ENCODE measurements around the gene CBY3.
A peak's percentile ranks its signal among the peaks of the same experiment; 100 is the strongest.
"Not testable (repeated sequence)": the region's sequence is repeated elsewhere in the genome, so short reads cannot be mapped to it uniquely, and the experiment has no call there.

CBY3 gene
- 0.20 to 0.31 reads per million in 2 donors for total RNA-seq

DNA sequence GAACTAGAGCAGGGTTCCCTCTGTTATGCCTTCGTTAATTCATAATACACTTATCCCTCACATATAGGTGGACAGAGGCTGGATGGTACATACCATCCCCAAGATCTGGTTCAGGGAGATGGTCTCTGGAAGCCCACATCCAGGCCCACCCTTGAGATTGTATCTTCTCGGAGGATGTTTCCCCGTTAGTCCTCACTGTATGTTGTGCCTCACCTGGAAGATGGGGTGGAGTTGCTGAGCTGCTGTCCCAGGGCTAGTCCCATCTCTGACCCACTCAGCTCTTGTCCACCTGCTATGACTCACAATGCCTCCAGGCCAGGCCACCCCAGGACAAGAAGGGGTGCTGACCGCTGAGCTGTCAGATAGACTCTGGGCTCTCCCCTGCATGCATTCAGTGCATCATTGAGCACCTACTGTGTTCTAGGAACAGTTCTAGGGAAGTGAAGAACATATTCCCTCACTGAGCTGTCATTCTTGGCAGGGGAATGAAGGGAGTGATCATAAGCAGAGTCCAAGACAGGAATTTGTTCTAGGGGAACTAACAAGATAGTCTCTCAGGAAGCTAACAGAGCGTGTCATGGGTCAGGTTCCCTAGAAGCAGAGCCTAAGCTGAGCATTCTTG is at the start of gene CBY3:
CBY3 (minus strand) TSS at position 255 of the 622 bp plus-strand sequence; CDS start at position 139, 116 bp downstream.
- no peak for DNase-seq

DNA sequence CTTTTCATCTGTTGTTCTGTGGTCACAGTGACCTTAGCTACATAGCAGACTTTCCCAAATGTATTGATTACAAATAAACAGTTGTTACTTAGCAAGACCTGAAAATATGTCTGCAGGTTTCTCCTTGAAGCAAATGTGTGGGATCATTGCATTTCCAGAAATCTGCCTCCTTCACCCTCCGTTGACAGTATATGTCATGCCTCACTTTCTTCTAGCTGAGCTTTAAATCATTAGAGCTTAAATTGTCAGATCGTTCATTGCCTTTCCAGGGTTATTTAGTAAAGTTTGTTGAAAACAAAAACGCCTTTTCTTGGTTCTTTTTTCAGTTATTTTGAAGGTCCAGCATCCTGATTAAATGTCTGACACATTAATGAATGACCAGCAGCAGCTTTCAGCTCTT is 49.5 kb upstream of the CBY3 start:
- DNase-seq = no peak

DNA sequence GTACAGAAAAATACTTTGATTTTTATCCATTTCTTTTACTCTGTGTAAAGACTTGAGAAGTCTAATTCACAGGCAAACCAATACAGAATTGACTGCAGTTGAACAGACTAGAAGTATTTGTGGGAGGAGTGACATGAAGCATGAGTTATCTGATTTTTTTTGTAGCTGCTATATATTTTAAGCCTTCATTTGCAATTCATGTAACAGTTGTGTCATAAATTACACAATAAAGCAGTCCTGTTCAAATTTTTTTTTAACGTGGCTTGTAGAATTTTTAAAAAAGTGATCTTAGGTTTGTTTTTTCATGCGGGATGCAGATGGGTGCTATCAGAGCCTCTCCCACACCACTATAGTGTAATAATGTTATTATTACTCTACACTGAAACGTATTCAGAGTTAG is 48.9 kb upstream of the CBY3 start:
- DNase-seq = no peak

DNA sequence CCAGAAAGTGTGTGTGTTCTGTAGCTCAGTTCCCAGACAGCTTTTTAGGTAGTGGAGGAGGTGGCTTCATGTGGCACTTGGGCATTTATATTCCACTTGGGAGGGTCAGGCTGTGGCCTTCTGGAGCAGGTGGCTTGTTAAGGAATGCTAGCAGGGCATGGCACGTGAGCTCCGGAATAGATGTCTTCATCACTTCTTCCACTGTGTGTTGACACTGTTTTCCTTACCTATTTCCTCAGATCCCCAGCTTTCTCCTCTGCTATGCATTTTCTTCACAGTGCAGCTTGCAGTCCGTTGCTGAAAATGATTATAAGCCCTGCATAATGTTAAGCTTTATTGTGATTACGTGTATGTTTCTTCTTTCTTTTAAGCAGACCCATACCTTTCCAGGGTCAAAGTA is 48.5 kb upstream of the CBY3 start:
- no peak for DNase-seq

DNA sequence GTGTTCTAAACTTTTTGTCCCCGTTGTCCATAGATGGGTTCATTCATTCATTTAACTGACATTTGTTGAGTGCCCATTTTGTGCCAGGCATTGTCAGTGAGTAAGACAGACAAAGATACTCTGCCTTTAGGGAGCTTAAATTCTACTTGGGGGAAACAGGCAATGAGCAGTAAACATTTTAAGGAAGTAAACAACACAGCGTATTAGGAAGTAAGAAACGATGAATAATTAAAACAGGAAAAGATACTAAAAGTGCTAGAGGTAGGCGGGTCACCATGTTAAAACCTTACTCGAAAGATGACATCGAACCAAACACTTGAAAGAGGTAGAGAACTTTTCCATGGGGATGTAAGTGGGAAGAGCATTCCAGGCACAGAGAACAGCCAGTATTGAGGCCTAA is 46.3 kb upstream of the CBY3 start:
- no peak for DNase-seq

DNA sequence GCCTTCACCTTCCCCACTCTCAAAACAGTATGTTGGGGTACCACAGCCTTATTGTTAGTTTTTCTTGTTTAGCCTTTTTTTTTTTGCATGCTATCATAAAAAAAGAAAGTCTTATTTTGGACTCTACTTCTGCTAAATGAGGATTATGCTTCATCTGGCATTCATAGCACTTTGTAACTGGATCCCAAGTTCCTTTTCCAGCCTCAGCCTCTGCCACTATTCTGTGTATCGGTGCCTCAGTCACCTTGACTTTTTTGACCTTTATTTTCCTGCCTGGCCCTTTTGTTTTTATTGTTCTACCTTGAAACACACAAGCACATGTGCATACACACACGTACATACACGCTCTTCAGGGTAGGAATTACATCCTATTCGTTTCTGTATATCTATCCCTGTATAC is 43.3 kb upstream of the CBY3 start:
- no peak for DNase-seq

DNA sequence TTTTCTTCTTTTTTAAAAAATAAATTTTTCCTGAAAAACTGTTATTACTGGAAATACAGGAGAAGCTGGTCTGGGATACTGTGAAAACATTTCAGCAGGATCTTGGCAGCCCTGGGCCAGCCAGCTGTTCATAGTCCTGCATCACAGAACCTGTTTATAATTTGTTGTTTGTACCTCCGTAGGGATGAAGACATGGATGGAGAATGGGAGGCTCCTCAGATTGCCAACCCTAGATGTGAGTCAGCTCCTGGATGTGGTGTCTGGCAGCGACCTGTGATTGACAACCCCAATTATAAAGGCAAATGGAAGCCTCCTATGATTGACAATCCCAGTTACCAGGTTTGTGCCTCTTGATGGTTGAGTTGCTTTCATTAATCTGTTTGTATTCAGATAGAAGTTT is 39.4 kb upstream of the CBY3 start:
- no peak for DNase-seq

DNA sequence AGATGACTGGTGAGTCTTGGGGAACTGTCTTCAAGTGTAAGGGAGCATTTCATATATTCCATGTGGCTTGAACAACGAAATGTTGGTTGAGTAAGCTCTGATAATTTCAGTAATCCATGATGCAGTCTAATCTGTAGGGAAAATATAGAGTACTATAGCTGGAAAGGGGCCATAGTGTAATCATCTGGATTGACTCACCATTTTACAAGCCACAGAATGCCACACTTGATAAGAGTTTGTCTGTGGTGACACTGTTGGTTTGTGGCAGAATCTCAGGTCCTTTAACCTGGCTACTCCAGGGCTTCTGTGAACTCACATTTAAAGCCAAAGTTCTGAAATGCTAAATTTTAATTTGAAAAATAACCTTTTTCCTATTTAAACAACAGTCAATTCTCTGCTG is 35.5 kb upstream of the CBY3 start:
- DNase-seq = no peak

DNA sequence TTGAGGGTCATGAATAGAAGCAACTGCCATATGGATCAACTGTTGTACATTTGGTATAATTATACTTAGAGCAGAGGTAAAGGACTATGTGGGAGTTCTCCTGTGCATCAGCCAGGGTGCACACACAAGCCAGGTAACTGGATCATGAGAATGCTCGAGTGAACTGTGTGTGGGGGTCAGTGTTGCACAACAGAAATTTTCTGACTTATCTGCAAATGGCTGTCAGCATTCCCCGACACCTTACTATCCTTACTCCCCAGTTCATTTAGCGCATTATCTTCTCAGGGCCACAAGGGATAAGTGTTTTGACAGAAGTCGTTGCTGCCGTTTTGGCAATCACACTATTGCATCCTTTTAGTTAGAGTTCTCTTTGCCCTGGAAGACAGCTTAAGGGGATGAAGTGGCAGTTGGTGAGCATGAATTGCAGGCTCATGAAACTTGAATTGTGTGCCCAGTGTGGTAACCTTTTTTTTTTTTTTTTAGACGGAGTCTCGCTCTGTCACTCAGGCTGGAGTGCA is 19.6 kb upstream of the CBY3 start:
- peak in 1 of 5 experiments; percentile 30 for DNase-seq

DNA sequence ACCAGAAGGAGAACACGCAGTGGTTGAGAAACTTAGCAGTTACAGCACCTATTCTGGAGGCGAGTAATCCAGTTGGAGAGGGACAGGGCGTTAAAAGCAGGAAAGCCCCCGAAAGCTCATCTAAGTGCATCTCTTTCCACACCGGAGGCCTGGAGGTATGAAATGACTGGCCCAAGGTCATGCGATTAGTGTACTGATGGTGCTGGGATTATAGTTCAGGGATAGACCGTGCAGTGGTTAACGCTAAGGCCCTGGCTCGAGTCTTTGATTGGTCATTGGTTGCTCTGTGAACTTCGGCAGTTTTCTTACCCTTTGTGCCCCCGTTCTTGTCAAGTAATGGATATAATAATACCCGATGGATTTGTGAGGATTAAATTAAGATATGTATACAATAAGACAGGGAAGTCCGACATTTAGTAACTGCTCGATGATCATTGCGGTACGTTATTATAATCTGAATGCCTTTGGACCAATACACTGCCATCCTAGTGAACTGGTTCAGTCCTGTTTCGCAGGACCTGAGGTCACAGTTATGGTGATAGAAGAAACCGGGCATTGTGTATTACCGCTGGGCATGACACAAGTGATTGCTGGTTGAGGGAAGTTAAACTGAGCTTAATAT is 18.9 kb upstream of the CBY3 start:
- peak in 3 of 5 experiments; percentile 16 to 73 (median 29) for DNase-seq

DNA sequence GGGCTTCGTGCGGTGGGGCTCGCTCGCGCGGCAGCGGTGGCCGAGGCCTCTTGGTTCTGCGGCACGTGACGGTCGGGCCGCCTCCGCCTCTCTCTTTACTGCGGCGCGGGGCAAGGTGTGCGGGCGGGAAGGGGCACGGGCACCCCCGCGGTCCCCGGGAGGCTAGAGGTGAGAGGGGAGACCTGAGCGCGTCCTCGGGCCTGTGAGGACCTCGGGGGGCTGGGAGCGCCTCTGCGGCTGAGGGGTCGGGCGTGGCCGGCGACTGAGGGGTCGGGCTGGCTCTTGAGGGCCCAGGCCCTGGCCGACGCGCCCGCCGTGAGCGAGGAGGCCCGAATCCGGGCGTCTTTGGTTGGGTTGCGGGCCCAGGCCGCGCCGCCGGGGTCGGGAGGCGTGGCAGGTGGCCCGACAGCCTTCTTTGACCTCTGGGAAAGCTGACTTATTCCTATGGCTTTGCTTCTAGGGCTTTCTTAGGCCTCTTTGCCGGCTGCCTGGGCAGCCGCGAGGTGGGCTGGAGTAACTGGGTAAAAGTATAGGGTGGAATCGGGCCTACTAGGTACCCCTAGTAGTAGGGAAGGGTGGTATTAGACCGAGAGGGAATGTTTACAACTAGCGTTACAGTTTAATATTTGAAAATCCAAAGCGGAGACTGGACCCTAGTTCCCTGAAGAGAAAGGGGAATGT is 18.2 kb upstream of the CBY3 start, which contains the start of gene CANX:
CANX (plus strand) TSS at position 33 of the 681 bp plus-strand sequence. CDS start 6,715 bp downstream, outside the sequence.
- DNase-seq = no peak

DNA sequence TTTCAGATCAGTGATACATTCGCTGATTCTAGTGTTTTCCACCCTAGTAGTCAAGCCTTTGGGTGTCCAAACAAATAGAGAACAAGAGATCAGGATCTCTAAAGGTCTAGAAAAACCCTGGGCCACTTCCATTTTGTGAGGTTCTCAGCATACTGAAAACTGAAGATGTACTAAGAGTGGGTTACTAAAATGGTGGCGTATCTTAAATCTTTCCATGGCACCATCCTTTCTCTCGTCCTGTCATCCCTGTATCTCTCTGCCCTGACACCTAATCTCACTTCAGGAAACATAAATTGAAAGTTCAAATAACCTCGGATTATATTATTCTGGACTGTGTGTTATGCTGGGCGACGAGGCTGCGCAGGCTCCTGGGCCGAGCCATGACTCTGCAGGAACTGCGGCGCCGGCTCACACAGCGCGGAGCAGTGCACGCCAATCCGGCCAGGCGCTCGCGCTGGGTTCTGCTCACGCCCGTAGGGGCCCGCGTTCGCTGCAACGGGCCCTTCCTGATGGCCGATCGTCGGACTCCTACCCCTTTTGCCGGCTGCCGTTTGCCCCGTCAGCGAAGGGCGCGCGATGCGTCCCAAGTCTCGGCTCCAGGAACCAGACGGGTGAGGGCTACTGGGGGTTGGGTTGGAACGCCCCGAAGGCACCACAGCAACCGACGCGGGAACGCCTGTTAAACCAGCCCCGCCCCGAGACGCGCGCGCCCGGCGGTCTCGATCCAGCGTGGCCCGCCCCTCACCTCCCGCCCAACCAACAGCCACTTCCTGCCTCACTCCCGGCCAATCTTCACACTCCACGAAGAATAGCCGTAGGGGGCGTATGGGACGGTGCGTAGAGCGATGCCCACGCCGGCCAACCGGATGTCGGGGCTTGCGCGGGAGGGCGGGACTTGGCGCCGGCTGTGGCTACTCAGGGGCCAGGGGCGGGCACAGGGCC is 17.4 kb upstream of the CBY3 start:
- DNase-seq = peak; percentile 97 to 100 (median 99)

DNA sequence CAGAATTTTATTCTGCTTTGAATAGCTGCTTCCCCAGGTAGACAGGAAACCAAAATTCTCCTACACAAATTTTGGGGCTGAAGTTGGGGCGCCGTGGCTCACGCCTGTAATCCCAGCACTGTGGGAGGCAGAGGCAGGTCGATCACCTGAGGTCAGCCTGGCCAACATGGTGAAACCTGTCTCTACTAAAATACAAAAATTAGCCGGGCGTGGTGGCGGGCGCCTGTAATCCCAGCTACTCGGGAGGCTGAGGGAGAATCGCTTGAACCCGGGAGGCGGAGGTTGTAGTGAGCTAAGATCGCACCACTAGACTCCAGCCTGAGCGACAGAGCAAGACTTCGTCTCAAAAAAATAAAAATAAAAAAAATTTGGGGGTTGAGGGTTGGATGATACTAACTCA is 16.7 kb upstream of the CBY3 start:
- not testable (repeated sequence) for DNase-seq

DNA sequence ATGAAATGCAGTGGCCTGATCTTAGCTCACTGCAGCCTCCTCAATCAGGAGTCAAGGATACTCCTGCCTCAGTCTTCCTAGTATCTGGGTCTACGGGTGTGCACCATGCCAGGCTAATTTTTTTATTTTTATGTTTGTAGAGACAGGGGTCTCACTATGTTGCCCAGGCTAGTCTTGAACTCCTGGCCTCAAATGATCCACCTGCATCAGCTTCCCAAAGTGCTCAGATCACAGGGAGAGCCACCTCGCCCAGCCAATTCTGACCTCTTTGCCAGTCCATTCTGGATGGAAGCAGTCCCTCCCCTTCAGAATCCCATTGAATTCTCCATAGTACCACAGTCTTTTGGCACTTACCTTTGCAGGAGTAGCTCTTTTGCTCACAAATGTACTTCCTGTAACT is 16.3 kb upstream of the CBY3 start:
- DNase-seq = no peak

DNA sequence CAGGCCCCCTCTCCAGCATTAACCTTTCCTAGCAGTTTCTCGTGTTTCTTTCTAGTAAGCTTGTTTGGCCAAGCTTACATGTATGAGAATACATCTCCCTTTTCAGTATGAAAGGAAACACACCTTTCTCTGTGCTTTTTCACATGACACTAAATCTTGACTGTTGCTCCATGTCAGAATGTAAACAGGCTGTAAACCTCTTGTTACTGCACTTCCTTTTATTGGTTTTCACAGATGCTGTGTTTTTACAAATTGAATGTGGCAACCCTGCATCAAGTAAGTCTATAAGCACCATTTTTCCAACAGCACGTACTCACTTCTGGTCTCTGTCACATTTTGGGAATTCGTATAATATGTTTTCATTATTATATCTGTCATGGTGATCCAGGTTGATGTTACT is 15.8 kb upstream of the CBY3 start:
- DNase-seq = peak in 1 of 5 experiments; percentile 51

DNA sequence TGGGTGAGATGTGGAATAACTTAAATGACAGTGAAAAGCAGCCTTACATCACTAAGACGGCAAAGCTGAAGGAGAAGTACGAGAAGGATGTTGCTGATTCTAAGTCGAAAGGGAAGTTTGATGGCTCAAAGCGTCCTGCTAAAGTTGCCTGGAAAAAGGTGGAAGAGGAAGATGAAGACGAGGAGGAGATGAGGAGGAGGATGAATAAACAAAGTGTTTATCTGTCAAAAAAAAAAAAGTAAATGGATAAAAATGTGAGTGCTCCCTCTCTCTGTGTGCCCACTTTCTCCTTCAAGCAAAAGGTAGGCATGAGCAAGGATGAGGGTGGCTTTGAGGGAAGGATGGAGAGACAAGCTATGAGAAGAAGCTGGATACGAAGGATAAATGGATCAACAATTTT is 13.7 kb upstream of the CBY3 start:
- no peak for DNase-seq

DNA sequence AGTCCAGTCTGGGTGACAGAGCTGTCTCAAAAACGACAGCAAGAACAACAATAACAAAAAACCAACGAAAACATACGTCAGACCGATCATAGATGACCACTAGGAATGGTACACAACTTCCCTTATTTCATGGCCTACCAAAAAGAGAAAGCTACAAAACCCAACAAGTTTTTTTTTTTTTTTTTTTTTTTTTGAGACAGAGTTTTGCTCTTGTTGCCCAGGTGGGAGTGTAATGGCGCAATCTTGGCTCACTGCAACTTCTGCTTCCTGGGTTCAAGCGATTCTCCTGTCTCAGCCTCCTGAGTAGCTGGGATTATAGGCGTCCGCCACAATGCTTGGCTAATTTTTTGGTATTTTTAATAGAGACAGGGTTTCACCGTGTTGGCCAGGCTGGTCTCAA is 8.4 kb upstream of the CBY3 start:
- not testable (repeated sequence) for DNase-seq

DNA sequence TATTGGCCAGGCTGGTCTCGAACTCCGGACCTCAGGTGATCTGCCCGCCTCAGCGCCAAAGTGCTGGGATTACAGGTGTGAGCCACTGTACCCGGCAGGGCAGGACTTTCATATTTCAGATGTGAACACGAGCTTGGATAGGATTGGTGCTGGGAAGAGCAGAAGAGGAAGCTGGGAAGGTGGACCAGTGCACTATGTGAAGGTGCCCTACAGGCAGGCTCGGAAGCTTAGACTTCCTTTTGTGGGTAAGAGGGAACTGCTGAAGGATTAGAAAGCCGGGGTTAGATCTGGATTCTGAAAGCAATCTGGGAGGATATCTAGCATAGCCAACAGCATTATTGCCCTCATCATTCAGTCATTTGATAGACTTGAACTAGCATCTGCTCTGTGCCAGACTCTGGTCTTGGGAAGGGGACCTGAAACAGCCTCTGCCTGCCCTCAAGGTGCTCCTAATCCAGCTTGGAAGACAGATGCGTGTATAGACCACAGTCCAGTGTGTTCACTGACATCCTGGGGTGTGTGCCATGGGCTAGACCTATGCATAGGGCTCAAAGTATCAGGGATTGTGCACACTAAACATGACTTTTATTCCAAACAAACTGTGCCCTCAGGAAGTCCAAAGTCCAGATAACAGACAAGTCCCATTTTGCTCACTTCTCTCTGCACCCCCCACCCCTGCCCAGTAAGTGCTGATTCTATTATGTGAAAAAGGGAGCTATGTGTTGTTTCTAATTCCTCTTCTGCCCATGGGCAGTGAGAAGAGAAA is 637 bp downstream of the CBY3 start:
- DNase-seq = no peak

DNA sequence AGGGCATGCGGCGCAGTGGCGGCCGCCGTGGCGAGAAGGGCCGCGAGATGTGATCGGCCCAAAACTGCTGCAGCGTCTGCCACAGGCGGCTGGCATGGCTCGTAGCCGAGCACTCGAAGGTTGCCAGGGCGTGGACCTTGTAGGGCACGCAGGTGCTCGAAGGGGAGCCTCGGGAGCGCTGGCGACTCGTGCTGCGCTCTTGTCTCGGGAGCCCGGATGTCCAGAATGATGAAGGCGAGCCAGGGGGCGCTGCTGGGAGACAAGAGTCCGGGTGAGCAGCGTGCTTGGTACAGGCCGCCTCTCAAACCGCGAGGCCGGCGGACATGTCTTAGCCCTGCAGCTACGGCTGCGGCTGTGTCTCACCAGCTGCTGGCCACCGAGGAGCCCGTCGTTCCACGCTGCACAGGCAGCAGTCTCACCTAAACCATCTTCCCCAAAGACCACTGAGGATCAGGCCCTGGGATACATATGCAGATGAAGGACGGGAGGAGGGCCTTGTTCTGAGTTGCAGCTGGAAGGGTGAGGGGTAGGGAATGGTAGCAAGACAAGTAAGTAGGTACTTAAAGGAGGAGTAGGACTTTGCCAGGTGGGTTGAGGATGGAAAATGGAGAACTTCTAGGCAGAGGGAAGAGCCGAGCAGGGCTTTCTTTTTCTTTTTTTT is 1.7 kb downstream of the CBY3 start:
- DNase-seq = peak; percentile 37 to 78 (median 56)

DNA sequence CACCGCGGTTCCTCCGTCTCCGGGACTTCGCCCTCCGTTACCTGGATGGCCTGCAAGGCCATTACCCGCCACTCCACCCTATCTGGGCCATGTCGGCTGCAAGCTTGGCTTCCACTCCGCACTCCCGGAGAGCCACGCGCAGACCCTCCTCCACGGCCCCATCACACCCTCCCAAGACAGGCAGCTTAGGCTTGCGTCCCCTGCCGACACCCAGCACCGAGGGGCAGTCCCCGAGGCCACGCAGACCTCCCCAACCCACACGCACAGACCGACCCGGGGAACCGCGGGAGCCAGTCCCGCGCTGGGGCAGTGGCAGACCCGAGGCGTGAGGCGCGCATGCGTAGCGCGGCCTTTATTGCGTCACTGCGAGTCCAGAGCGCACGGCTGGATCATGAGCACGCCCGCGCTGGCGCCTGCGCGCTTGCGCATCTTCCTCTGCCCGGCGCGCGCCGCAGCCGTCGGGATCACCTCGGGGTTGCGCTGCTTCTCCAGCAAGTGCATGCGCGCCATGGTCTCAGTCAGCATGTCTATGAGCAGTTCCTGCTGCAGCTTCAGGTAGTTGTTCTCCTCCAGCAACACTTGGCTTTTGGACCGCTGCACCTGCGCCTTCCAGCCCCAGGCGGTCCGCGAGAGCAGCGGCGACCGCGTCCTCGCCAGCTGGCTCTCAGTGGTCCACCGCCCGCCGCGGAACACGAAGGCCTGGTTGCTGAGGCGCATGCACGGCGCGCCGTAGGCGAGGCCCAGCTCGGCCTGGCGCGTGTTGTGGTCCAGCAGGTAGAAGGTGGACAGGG is 2.4 kb downstream of the CBY3 start:
- peak; percentile 84 to 97 (median 90) for DNase-seq
